NCI-H510A (cell line): ENCODE measurements around the gene TENM3.

Source experiments
- DNase-seq: peaks from one replicate; lab custom pipeline; 2025; lab: John Stamatoyannopoulos, UW

Gene TENM3

DNA sequence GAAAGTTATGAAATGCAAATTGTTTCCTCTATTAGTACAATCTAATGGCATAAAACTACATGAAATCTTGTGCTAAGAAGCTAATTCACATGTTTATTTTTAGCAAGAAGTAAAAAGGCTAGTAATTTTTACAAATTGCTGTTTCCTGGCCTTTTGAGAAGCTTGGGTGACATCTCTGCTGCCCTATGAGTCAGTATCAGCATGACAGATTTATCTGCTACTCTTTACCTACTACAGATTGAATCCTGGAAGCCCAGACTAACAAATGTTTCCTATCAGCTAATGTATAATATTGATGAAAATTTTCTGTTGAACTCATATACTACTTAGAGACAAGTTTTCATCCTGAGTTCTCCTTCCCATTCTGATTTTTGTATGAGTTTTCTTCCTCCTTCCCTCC, 441.6 kb downstream of the TENM3 start:
- no peak for DNase-seq

DNA sequence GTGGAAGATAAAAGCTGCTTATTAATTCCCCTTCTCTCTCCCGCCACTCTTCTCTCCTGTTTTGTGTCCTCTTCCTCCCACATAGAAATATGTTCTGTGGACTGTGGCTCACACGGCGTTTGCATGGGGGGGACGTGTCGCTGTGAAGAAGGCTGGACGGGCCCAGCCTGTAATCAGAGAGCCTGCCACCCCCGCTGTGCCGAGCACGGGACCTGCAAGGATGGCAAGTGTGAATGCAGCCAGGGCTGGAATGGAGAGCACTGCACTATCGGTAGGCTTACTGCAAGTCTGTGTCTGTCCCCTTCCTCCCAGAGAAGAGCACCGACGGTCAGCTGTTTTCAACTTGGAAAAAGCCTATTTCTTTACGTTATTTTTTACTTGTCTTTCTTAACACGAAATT, 444.9 kb downstream of the TENM3 start:
- DNase-seq = no peak

DNA sequence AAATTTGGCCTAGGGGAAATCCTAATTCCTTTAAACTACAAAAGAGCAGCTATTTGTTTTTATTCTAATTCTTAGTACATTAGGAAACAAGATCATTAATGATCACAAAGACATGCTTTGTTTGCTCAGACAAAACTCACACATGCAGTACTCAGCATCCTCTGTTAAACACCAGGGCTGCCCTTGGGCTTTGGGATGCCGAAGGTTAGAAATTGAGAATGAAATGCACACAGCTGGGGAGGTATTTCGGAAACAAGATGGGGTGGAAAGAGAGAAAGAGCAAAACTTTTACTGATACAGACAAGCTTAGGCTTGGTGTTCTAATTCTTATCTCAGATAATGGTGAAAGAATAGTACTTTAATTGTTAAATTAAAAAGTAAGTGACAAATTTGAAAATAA, 451.3 kb downstream of the TENM3 start:
- DNase-seq = no peak

DNA sequence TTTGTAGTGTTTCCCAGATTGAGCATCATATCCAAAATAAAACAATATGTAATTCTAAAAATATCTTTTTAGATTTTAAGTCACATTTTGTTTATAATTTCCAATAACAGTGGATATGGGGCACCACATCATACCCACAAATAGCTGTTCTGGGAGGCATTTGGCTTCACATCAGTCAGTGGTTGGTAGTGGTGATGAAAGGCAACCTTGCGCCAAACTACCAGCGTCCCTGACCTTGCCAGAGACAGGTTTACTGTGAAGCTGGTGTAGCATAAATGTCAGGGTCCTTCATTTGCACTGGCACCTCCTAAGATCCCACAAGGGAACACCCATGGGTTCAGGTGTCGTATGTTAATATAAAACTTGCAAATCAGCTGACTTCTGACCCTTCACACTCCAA, 451.8 kb downstream of the TENM3 start:
- DNase-seq = no peak

DNA sequence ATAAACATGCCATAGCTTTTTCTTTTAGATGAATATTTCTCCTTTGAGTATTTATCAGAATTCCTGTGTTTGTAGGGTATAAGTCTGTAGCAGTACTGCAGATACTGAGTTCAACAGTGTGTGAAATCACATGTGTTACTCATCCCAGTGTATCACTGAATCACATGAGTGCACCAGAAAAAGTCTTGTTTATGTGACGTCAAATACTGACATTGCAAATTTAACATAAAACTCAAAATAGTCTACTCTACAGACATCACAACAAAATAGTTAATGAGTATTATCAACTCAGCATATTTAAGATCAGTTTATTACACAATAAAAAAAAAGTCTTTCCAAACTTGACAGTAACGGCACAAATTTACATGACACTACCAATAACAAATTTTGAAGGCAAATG, 452.6 kb downstream of the TENM3 start:
- DNase-seq = no peak

DNA sequence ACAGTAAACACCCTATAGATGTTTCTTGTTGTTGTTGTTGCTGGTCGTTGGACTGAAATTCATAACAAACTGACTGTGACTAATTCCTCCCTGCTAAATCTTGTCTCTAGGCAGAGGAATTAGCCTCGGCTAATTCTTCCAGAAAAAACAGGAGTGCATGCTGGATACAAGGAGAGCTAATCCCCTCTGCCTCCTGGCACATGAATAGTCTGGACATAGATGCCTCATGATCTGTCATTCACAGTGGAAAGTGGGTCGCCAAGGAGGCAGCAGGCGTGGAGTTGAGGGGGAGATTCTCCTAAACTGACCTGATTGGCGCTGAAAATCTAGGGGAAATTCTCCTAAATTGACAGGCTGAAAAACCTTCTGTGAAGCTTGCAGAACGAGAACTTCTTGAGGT, 453.9 kb downstream of the TENM3 start:
- no peak for DNase-seq

DNA sequence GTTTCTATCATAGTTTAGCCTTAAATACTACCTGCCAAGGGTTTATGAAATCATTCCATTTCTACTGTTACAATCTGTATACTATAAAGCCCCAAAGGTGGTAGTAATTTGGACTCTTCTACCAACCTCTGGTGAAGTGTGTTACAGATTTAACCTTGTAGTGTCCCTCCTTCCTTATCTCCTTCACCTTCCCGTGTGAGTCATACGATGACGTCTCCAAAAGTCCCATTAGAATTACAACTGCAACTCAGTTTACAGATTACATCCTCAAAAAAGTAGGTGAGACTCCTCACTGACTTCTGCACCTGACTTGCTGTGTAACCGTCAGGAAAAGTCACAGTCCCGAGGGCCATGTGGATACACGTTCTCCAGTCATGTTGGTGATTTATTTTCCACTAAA, 455.0 kb downstream of the TENM3 start:
- DNase-seq = no peak

DNA sequence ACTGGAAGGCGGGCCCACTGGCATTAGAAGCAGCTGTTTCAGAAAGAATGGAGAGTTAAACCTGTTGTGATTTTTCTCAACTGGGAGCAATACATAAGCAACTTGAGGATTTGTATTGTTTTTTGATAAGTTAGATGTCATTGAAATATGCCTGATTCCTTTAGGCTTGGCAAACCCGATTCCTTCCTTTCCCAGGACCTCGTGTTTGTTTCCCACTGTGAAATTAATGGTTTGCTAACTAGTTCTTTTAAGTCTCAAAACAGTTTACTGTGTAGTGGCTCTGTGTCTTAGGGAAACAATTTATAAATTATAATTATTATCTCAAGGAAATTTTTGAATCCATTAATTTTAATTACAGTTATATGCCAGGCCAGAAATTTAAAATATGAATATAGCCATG, 456.0 kb downstream of the TENM3 start:
- no peak for DNase-seq

DNA sequence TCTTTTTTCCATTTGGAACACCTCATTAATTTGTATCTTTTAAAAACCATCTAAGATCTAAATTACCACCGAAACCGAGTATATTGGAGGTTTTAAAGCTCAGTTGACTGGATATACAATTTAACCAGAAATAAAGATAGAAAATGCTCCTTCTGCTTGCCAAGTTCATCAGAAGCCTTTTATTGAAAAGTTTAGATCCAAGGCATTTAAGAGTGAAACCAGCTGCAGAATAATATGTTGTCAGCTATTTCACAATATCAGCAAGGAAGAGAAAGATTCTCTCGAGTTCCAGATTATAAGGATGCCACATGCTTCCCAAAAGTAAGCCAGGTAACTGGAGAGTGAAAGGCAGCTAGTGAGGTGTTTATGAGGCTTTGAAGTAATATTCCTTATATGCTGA, 456.6 kb downstream of the TENM3 start:
- no peak for DNase-seq

DNA sequence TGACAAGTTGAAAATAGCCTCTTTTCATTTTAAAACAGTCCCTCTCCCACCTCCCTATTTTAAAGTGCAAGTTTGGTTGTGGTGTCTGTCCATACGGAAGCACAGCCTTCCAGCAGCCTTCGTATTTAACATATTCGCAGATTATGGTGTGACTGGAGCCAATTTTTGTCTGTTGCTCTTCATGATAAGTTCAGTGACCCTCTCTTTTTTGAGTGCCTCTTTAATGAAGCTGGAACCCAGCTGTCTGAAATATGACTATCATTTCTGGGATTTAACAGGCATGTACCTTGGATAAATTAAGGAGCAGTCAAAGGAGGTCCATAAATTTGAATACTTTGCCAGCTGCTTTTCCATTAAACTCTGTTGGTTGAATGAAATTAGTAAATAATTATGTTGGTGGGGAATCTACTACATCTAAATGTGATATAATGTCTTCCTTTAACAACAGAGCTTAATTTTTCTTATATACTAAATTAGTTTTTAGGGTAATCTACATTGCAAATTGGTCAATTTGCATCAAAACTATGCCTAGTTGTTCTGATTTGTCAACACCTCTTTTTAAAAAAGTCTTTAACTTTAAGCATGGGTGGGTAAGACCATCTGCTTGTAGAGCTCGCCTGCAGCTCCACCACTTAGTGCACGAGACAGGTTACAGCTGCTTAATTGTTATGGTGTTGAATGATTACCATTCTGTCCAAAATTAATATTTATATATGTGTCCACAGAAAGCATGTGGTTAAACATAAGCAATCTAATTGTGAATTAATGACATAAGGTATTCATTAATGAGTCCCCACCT, 457.4 kb downstream of the TENM3 start:
- no peak for DNase-seq

DNA sequence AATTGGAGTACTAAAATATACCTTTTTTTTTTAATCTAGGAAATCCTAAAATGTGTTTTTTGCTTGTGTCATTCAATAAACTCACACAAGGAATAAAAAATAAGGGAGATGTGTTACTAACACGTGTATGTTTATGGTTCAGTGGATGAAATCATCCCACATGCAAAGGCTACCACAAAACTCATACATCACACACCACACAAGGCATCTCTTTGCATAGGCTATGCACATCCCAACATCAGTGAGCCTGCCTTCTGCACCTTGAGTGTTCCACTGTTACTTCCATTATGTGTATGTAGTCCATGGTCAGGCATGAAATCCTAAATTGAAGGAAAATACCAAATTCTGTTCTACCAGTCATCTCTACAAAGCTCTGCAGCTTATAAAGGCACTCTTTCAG, 460.9 kb downstream of the TENM3 start:
- no peak for DNase-seq

DNA sequence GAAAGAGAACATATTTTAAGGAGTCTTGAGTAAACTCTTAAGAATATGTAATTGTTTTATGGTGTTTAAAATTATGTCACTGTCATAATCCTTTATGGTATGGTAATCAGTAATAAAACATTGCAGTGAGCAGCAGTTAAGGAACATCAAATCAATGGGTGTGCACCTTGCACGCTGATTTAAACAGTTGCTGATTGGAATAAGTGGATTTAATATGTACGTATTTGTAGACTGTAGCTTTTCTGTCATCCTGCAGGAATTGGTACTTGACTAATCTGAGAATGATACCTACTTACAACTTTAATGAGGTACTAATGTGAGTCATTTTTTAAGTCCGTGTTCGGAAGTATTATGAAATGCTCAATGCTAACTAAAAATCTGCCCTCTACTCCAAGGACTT, 461.7 kb downstream of the TENM3 start:
- DNase-seq = no peak

DNA sequence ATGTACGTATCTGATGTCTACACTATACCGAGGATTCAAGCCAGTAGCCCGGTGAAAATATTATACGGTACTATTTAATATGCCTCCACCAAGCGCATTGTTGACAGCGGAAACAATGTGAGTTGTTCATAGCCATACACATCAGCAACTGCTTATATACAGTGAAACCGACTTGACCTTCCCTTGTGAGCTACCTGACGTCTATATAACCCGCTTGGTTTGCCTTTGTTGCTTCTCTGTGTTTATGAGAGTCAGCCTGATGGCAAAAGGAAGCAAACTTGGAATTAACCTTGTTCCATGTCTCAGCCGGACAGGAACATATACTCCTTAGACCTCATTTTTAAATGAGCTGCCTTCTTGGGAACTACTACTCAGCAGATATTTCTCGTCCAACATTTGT, 462.2 kb downstream of the TENM3 start:
- no peak for DNase-seq

DNA sequence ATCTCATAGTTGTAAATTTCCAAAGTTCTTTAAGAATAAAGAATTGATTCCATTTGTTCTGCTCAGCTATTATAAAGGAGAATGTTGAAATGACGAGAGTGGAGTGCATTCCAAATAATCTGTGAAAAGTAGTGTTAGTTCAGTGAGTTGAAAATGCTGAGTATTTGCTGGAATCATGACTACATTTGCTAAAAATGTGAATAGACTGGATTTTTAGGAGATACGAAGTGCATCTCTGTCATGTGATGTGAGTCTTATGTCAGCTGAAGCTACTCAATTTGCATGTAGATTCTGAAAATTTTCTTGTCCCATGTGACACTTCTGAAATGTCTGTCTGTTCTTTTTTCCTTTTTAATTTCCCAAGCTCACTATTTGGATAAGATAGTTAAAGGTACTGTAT, 468.0 kb downstream of the TENM3 start:
- no peak for DNase-seq

DNA sequence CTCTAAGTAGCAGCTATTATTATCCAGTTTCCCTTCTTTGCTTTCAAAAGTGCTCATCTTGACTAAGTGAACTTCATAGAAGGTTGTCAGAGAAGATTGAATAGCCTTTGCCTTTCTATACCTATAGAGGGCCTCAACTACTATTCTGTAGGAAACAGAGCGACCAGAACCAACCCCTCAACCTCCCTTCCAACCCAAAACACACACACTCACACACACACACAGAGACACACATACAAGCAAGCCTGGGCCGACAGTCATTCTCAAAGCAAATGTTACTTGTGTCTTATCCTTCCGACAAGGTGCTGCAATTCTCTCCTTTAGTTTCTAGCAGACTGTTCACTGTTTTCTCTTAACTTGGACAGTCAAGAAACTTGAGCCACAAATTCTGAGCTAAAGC, 472.3 kb downstream of the TENM3 start:
- DNase-seq = no peak

DNA sequence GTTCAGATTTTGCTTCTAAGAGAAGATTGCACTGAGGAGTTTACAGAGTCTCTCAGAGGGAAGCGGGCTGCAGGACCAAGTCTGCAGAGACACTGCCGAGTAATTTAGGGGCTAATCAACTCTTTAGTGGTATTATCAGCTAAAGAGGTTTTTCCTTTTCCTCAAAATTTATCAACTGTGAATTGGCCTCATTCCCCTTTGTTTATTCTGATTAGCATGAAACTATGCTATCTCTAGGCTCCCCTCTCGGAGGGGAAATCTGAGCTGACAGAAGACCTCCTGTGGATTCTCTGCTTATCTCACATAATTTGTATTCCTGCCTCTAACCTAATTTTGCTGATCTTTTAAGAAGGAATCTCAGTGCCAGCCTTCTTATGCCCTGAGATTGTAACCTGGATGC, 473.0 kb downstream of the TENM3 start:
- DNase-seq = no peak

DNA sequence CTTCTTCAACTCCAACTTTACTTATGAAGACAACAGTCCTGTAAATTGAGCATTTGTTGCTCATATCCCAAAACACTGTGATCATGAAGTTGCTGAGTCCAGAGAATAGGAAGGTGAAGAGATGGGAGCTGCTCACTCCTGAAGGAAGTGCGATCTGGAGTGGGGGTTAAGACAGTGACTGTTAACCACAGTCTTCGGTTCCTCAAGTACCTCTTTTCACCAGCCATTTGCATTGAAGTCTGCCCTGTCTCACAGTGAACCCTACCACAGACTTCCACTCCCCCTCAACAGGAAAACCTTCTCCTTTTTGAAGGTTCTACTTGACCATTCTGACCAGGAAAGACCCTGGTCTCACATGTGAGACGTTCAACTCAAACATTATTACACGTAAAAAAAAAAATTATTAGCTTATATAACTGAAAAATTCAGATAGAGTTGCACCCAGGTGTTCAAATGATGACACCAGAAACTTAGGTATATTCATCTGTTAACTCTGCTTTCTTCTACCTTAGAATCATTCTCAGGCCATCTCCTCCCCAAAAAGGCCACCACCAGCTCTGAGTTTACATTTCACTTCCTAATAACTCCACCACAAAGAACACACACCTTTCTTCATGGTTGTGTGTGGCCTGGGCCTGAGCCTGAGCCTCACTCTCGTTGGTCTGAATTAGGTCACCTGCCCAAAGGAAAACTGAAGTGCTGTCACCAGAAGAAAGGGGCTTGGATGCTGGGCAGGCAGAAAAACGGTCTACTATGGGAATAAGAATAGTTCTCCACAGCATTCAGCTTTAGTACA, 474.8 kb downstream of the TENM3 start:
- no peak for DNase-seq

DNA sequence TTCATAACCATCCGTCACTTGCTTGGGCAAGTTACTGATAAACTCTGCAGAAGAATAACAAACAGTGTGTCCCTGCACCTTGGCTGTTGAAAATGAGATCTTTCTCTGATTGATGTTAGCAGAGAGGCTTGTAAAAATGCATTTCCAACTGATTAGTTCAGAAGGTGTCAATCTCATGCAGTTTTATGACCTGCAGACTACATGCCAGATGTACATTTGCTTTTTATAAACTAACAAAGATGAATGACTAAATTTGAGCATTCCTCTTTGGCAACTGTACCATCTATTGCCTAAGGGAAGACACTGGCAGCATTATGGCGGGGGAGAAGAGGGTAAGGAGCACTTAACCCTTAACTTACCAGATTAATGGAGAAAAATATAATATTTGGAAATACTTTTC, 481.2 kb downstream of the TENM3 start:
- no peak for DNase-seq

DNA sequence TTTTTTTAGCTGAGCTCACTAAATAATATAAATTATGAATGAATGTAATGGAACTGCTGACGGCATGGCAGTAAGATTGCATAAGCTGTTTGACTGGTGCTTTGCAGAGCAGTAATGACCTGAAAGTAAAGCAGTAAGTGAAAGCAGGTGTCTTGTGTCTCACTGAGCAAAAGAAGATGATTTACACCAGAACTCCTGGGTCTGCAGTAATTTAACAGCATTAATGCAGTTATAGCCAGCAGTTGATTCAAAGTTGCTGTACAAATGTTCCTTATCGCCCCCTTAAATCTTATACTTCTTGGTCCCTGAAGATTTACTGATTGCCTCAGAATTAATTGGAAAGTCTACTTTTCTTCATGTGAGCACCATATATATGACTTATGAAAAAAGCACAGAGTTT, 486.3 kb downstream of the TENM3 start:
- DNase-seq = no peak

DNA sequence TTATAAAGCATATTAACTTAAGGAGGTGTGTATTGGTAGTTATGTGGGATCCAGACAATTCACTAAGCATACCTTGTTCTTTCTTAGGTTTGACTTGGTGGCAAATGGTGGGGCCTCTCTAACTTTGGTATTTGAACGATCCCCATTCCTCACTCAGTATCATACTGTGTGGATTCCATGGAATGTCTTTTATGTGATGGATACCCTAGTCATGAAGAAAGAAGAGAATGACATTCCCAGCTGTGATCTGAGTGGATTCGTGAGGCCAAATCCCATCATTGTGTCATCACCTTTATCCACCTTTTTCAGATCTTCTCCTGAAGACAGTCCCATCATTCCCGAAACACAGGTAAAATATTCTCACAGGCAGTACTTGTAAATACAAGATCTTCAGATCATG, 487.6 kb downstream of the TENM3 start:
- DNase-seq = no peak

DNA sequence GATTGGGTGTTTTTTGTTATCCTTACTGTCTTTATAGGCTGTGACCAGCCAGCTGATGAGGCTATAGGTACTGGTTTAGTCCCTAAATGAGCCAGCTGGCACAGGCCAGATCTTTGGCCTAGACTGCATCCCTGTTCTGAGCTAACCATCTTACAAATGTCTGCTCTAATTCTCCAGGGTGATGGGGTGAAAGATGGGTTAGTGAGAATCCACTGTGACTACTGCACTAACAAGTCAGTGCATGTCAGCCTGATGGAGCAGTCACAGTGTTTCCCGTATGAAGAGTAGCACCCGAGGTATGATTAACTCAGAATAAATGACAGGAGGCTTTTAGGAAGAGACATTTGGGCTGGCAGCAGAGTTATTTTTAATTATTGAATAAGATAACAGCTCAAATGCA, 493.0 kb downstream of the TENM3 start:
- no peak for DNase-seq

DNA sequence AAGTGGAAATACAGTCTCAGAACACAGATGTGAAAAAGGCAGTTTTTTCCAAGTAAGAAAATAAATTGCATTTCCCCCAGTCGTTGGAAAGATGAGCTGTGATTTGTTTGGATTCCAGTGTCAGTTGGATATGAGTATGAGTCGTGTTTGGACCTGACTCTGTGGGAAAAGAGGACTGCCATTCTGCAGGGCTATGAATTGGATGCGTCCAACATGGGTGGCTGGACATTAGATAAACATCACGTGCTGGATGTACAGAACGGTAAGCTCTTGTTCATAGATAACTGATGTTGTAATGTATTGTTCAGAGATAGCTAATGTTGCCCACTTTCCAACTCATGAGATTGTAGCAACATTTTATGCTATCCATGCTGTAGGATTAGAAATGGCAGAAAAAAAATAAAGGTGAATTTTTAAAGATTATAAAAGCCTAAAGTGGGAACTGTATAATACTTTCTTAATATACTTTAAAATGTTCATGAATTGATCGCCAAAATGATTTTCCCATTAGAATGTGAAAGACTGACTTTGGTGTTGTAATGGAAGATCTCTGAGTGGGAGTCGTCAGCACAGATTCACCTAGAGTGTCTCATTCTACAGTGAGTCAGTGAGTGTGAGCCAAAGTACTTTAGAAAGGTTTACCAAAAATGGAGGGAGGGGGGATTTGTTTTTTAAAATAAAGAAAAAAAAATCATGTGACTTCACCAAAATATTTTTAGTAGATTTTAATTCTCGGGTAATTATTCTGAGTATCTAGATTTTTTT, 495.3 kb downstream of the TENM3 start:
- no peak for DNase-seq

DNA sequence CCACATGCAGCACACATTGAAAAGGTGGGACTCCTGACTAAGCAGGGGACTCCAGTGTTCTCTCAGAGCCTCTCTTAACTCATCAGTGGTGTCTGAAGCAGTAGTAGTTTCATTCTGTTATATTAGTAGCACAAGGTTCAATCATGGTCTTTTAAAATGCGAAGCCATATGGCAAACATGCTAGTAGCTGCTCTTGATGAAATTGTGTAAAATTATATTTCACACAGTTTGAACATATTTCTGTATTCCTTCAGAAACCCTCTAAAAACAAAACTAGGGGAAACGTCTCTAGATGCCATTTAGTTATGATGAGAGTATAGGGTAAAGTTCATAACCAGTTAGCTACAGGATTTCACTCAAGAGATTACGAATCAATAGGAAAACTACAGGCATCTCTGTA, 497.1 kb downstream of the TENM3 start:
- no peak for DNase-seq
